ENCODE measurements around the gene HRCT1. TPM values are rescaled to one million over a fixed set of nuclear protein-coding genes. Genes with fewer than 3 reads are reported as not detected.

The HRCT1 gene
- total RNA-seq, 4 donors from 2014 or later = 0.59 to 10.1 (median 1.4) TPM; not detected in 1

- Histone ChIP-seq H3K27me3 (no peaks in the 10 kb centered on the region), H3K9me3 (no peaks in the 10 kb centered on the region), H3K36me3 (no peaks in the 10 kb centered on the region), H3K4me3 (no peak overlapping the region), H3K4me1 (no peaks in the 10 kb centered on the region), H3K27ac (no peak overlapping the region)
- DNase-seq = no peak
- intact Hi-C loops (cut with DNase I; ENCODE audit: low total_unique reads) = no loop called here
- TF ChIP-seq POLR2A (IDR thresholded peaks at IDR 0.05) (no peak), CTCF (IDR thresholded peaks at IDR 0.05) (no peak)
These were observed 38.5 kb upstream of the HRCT1 start for GRCh38 chr9:35867538-35867937.

GRCh38 chr9:35868933-35869332 is 37.1 kb upstream of the HRCT1 start:
- Histone ChIP-seq H3K4me3 (no peak overlapping the region), H3K4me1 (no peaks in the 10 kb centered on the region), H3K9me3 (no peaks in the 10 kb centered on the region), H3K27me3 (no peaks in the 10 kb centered on the region), H3K36me3 (no peaks in the 10 kb centered on the region), H3K27ac (no peak overlapping the region)
- intact Hi-C loops (cut with DNase I; ENCODE audit: low total_unique reads) = no loop called here
- no peak for TF ChIP-seq CTCF (IDR thresholded peaks at IDR 0.05)
- TF ChIP-seq POLR2A (IDR thresholded peaks at IDR 0.05) = no peak
- no peak for DNase-seq

- TF ChIP-seq POLR2A (IDR thresholded peaks at IDR 0.05) (no peak), CTCF (IDR thresholded peaks at IDR 0.05) (no peak)
- Histone ChIP-seq H3K4me3 (no peak overlapping the region), H3K27me3 (no peaks in the 10 kb centered on the region), H3K9me3 (no peaks in the 10 kb centered on the region), H3K4me1 (no peaks in the 10 kb centered on the region), H3K27ac (no peak overlapping the region), H3K36me3 (no peaks in the 10 kb centered on the region)
- no peak for DNase-seq
- intact Hi-C loops (cut with DNase I; ENCODE audit: low total_unique reads) = no loop called here
These were observed 36.3 kb upstream of the HRCT1 start for GRCh38 chr9:35869621-35870216.

- Histone ChIP-seq H3K4me1 (no peaks in the 10 kb centered on the region), H3K27me3 (no peaks in the 10 kb centered on the region), H3K9me3 (no peaks in the 10 kb centered on the region), H3K27ac (no peak within 1 kb of the TSS), H3K36me3 (no peaks in the 10 kb centered on the region), H3K4me3 (no peak within 1 kb of the TSS)
- TF ChIP-seq CTCF (IDR thresholded peaks at IDR 0.05) = no peak
- no peak for TF ChIP-seq POLR2A (IDR thresholded peaks at IDR 0.05)
- intact Hi-C loops (cut with DNase I; ENCODE audit: low total_unique reads) = no loop called here
- DNase-seq = no peak
These were observed 35.6 kb upstream of the HRCT1 start, which contains the start of gene OR13J1 for GRCh38 chr9:35870351-35870923. TSS of gene OR13J1 (minus strand) at chr9:35870401. CDS start at chr9:35870401, 0 bp downstream.

GRCh38 chr9:35871545-35871944 is 34.5 kb upstream of the HRCT1 start:
- DNase-seq = no peak
- H3K27ac ChIP-seq = no peak overlapping the region

More at GRCh38 chr9:35871545-35871944, 34.5 kb upstream of the HRCT1 start:
- Histone ChIP-seq H3K36me3 (no peaks in the 10 kb centered on the region), H3K4me1 (no peaks in the 10 kb centered on the region), H3K4me3 (no peak overlapping the region), H3K27me3 (no peaks in the 10 kb centered on the region), H3K9me3 (no peaks in the 10 kb centered on the region)
- intact Hi-C loops (cut with DNase I; ENCODE audit: low total_unique reads) = no loop called here
- TF ChIP-seq POLR2A (IDR thresholded peaks at IDR 0.05) = no peak
- TF ChIP-seq CTCF (IDR thresholded peaks at IDR 0.05) = no peak

All from uterus (tissue), 4 donors.